H1 (cell line): Measurements from ENCODE around the gene NSUN7. TPM values are rescaled to one million over a fixed set of nuclear protein-coding genes. Genes with fewer than 3 reads are reported as not detected.

ENCODE experiments used
- ATF2 ChIP-seq: IDR thresholded peaks from 2 replicates; pipeline ENCODE4 v1.6.1; 2012; ENCODE audit warnings: low read length, inconsistent platforms
- EZH2 ChIP-seq: fragments of 200-600 bp; sonication (generic); IDR thresholded peaks from 2 replicates; pipeline ENCODE4 v1.7.1; 2012; ENCODE audit warnings: low read depth, mild to moderate bottlenecking, moderate library complexity, low read length, inconsistent platforms; ENCODE audit not compliant: severe bottlenecking
- FOSL1 ChIP-seq: IDR thresholded peaks from 2 replicates; pipeline ENCODE4 v1.6.1; 2011; ENCODE audit warnings: mild to moderate bottlenecking, low read depth, low read length, moderate library complexity; ENCODE audit not compliant: insufficient read depth
- HDAC2 ChIP-seq, 2 experiments: fragments of 300-600 bp in 1 of 2; sonication (generic) in 1 of 2; IDR thresholded peaks; 2 replicates each; pipeline ENCODE4 v1.6.1; 2011 to 2012; ENCODE audit warnings: low read depth in 2 of 2, low read length in 2 of 2, mild to moderate bottlenecking in 2 of 2, moderate library complexity in 2 of 2, borderline replicate concordance in 1 of 2, inconsistent platforms in 1 of 2
- RXRA ChIP-seq: IDR thresholded peaks from 2 replicates; pipeline ENCODE4 v1.6.1; 2011; ENCODE audit warnings: low read depth, mild to moderate bottlenecking, low read length, moderate library complexity; ENCODE audit not compliant: insufficient read depth
- TAF7 ChIP-seq: optimal IDR thresholded peaks from 2 replicates; pipeline ENCODE3; 2011; ENCODE audit warnings: low read depth, mild to moderate bottlenecking, inconsistent platforms, low read length, moderate library complexity, borderline replicate concordance
- polyA plus RNA-seq, 7 experiments: library from polyadenylated mRNA; depleted of rRNA in 3 of 7; stranded (reverse) in 5 of 7; unstranded in 2 of 7; fragments of >200 nt in 5 of 7; fragments of 200-250 nt in 2 of 7; gene quantifications; 1 replicate in 5 of 7; 2 replicates in 1 of 7; 4 replicates in 1 of 7; pipeline versions ENCODE4 v1.2.1 to v1.2.3, GENCODE V29; 2011 to 2013; ENCODE audit warnings: missing spikeins in 2 of 7, mixed read lengths in 2 of 7
- total RNA-seq: library from RNA; stranded (reverse); fragmentation: NEBNext Ultra II Directional; extraction: Animal tissue kit (Norgen Biotek cat#: 25700); gene quantifications from 2 replicates; pipeline ENCODE4 v1.2.1, GENCODE V29; 2021
- TF ChIP-seq, protein P1 (sequence below): fragments of 300-600 bp; sonication (generic); IDR thresholded peaks from 2 replicates; pipeline ENCODE4 v1.7.1; 2012; ENCODE audit warnings: low read length, moderate library complexity, mild to moderate bottlenecking, inconsistent platforms; ENCODE audit not compliant: insufficient replicate concordance

Gene NSUN7
- total and polyA plus RNA-seq, 2 of the 8 experiments (the other 6 are each of a cell fraction or from before 2014, with no cell fraction given), result 8.8 to 24.4 TPM

GRCh38 chr4:40722576-40723161 lies 27.1 kb upstream of the NSUN7 start (continued):
- TF ChIP-seq, protein P1, sequence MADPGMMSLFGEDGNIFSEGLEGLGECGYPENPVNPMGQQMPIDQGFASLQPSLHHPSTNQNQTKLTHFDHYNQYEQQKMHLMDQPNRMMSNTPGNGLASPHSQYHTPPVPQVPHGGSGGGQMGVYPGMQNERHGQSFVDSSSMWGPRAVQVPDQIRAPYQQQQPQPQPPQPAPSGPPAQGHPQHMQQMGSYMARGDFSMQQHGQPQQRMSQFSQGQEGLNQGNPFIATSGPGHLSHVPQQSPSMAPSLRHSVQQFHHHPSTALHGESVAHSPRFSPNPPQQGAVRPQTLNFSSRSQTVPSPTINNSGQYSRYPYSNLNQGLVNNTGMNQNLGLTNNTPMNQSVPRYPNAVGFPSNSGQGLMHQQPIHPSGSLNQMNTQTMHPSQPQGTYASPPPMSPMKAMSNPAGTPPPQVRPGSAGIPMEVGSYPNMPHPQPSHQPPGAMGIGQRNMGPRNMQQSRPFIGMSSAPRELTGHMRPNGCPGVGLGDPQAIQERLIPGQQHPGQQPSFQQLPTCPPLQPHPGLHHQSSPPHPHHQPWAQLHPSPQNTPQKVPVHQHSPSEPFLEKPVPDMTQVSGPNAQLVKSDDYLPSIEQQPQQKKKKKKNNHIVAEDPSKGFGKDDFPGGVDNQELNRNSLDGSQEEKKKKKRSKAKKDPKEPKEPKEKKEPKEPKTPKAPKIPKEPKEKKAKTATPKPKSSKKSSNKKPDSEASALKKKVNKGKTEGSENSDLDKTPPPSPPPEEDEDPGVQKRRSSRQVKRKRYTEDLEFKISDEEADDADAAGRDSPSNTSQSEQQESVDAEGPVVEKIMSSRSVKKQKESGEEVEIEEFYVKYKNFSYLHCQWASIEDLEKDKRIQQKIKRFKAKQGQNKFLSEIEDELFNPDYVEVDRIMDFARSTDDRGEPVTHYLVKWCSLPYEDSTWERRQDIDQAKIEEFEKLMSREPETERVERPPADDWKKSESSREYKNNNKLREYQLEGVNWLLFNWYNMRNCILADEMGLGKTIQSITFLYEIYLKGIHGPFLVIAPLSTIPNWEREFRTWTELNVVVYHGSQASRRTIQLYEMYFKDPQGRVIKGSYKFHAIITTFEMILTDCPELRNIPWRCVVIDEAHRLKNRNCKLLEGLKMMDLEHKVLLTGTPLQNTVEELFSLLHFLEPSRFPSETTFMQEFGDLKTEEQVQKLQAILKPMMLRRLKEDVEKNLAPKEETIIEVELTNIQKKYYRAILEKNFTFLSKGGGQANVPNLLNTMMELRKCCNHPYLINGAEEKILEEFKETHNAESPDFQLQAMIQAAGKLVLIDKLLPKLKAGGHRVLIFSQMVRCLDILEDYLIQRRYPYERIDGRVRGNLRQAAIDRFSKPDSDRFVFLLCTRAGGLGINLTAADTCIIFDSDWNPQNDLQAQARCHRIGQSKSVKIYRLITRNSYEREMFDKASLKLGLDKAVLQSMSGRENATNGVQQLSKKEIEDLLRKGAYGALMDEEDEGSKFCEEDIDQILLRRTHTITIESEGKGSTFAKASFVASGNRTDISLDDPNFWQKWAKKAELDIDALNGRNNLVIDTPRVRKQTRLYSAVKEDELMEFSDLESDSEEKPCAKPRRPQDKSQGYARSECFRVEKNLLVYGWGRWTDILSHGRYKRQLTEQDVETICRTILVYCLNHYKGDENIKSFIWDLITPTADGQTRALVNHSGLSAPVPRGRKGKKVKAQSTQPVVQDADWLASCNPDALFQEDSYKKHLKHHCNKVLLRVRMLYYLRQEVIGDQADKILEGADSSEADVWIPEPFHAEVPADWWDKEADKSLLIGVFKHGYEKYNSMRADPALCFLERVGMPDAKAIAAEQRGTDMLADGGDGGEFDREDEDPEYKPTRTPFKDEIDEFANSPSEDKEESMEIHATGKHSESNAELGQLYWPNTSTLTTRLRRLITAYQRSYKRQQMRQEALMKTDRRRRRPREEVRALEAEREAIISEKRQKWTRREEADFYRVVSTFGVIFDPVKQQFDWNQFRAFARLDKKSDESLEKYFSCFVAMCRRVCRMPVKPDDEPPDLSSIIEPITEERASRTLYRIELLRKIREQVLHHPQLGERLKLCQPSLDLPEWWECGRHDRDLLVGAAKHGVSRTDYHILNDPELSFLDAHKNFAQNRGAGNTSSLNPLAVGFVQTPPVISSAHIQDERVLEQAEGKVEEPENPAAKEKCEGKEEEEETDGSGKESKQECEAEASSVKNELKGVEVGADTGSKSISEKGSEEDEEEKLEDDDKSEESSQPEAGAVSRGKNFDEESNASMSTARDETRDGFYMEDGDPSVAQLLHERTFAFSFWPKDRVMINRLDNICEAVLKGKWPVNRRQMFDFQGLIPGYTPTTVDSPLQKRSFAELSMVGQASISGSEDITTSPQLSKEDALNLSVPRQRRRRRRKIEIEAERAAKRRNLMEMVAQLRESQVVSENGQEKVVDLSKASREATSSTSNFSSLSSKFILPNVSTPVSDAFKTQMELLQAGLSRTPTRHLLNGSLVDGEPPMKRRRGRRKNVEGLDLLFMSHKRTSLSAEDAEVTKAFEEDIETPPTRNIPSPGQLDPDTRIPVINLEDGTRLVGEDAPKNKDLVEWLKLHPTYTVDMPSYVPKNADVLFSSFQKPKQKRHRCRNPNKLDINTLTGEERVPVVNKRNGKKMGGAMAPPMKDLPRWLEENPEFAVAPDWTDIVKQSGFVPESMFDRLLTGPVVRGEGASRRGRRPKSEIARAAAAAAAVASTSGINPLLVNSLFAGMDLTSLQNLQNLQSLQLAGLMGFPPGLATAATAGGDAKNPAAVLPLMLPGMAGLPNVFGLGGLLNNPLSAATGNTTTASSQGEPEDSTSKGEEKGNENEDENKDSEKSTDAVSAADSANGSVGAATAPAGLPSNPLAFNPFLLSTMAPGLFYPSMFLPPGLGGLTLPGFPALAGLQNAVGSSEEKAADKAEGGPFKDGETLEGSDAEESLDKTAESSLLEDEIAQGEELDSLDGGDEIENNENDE, result no peak
- TF ChIP-seq HDAC2 (IDR thresholded peaks at IDR 0.05; ENCODE audit: borderline replicate concordance in 1 of 2, low read depth in 2 of 2, low read length in 2 of 2) (no peak), FOSL1 (no peak), ATF2 (no peak), RXRA (no peak), TAF7 (no peak), EZH2 (no peak)
